SKM-1 treated with dmso at 0.1 percent for 144 hours (cell line): ENCODE results near the gene FRAT1.
"Not testable (repeated sequence)": the region's sequence is repeated elsewhere in the genome, so short reads cannot be mapped to it uniquely, and the experiment has no call there.

Experiments
- DNase-seq: peaks from one replicate; lab custom pipeline; 2025; ENCODE audit not compliant: unreplicated experiment; lab: John Stamatoyannopoulos, UW

The FRAT1 gene

GRCh38 chr10:97318772-97319651 lies at the start of gene FRAT1:
Gene FRAT1, plus strand, starts transcription at chr10:97319271. Its CDS starts 183 bp downstream, at chr10:97319454.
- peak; percentile 89 for DNase-seq

- no peak for DNase-seq
These were observed 48.4 kb upstream of the FRAT1 start for GRCh38 chr10:97270523-97271154.

GRCh38 chr10:97273700-97274099 lies 45.4 kb upstream of the FRAT1 start:
- DNase-seq = no peak

- no peak for DNase-seq
These were observed 44.2 kb upstream of the FRAT1 start for GRCh38 chr10:97274828-97275227.

- DNase-seq = no peak
These were observed 41.5 kb upstream of the FRAT1 start for GRCh38 chr10:97277551-97277950.

- DNase-seq = peak; percentile 47
These were observed 40.5 kb upstream of the FRAT1 start for GRCh38 chr10:97278491-97278989.

GRCh38 chr10:97279121-97279815 lies 39.8 kb upstream of the FRAT1 start:
- DNase-seq = no peak

- DNase-seq = no peak
These were observed 38.3 kb upstream of the FRAT1 start for GRCh38 chr10:97280783-97281182.

GRCh38 chr10:97290076-97290475 lies 29.0 kb upstream of the FRAT1 start:
- not testable (repeated sequence) for DNase-seq

- not testable (repeated sequence) for DNase-seq
These were observed 28.3 kb upstream of the FRAT1 start for GRCh38 chr10:97290576-97291356.

GRCh38 chr10:97291357-97292096 lies 27.5 kb upstream of the FRAT1 start:
- DNase-seq = no peak

- DNase-seq = peak; percentile 99
These were observed 26.8 kb upstream of the FRAT1 start, which contains the start of gene ARHGAP19 for GRCh38 chr10:97292097-97292861. Gene ARHGAP19, minus strand, starts transcription at chr10:97292637. Its CDS starts 10 bp downstream, at chr10:97292627.

- DNase-seq = no peak
These were observed 26.2 kb upstream of the FRAT1 start for GRCh38 chr10:97292862-97293198.

GRCh38 chr10:97297556-97298222 lies 21.4 kb upstream of the FRAT1 start:
- no peak for DNase-seq

GRCh38 chr10:97298223-97298571 lies 20.9 kb upstream of the FRAT1 start:
- no peak for DNase-seq

GRCh38 chr10:97300980-97301379 lies 18.1 kb upstream of the FRAT1 start:
- DNase-seq = no peak

GRCh38 chr10:97302088-97302791 lies 16.8 kb upstream of the FRAT1 start:
- no peak for DNase-seq

GRCh38 chr10:97307441-97307840 lies 11.6 kb upstream of the FRAT1 start:
- no peak for DNase-seq
